DOHH2 (cell line): ENCODE measurements around the gene TMEM190.

Experiments
- CTCF ChIP-seq: fragments of 200-600 bp; sonication (generic); IDR thresholded peaks from one replicate; pipeline ENCODE4 v1.5.1; 2014; ENCODE audit warnings: antibody characterized with exemption, mild to moderate bottlenecking, low read depth, low read length; ENCODE audit not compliant: poor library complexity, severe bottlenecking
- EZH2phosphoT487 ChIP-seq: fragments of 200-600 bp; sonication (generic); IDR thresholded peaks from 2 replicates; pipeline ENCODE4 v1.6.1; 2017; ENCODE audit warnings: borderline replicate concordance, mild to moderate bottlenecking, antibody characterized with exemption, low read length, moderate library complexity, mixed read lengths

GRCh38 chr19:55406826-55407549, 30.4 kb downstream of the TMEM190 start:
- TF ChIP-seq CTCF (no peak), EZH2phosphoT487 (no peak)
